Hepatocyte (in vitro differentiated cells): ENCODE measurements around the gene COPS6. TPM values are rescaled to one million over a fixed set of nuclear protein-coding genes. Genes with fewer than 3 reads are reported as not detected.

Experiments used
- DNase-seq: peaks from one replicate; pipeline ENCODE4 v3.0.0-alpha.2; 2016; ENCODE audit warnings: low spot score
- H2AFZ ChIP-seq: fragments of 200-600 bp; sonication (generic); 2 replicates; pipeline ENCODE4 v1.6.0; 2016; ENCODE audit warnings: antibody characterized with exemption, mild to moderate bottlenecking
- H3K27ac ChIP-seq: fragments of 200-600 bp; sonication (generic); 2 replicates; pipeline ENCODE4 v1.5.1; 2016; ENCODE audit warnings: mild to moderate bottlenecking
- H3K27me3 ChIP-seq: fragments of 200-600 bp; sonication (generic); 2 replicates; pipeline ENCODE4 v1.6.1; 2016
- H3K36me3 ChIP-seq: fragments of 200-600 bp; sonication (generic); replicated peaks from 2 replicates; pipeline ENCODE4 v1.5.1; 2016; ENCODE audit warnings: low read depth; ENCODE audit not compliant: insufficient read depth
- H3K4me1 ChIP-seq: fragments of 200-600 bp; sonication (generic); 2 replicates; pipeline ENCODE4 v1.5.1; 2016; ENCODE audit warnings: mild to moderate bottlenecking, moderate library complexity; ENCODE audit not compliant: insufficient read depth
- H3K4me2 ChIP-seq: fragments of 200-600 bp; sonication (generic); 2 replicates; pipeline ENCODE4 v1.6.0; 2016
- H3K4me3 ChIP-seq: fragments of 200-600 bp; sonication (generic); 2 replicates; pipeline ENCODE4 v1.5.1; 2016; ENCODE audit warnings: mild to moderate bottlenecking
- H3K79me2 ChIP-seq: fragments of 200-600 bp; sonication (generic); 2 replicates; pipeline ENCODE4 v1.6.0; 2017; ENCODE audit warnings: mild to moderate bottlenecking
- H3K9me2 ChIP-seq: fragments of 200-600 bp; sonication (generic); replicated peaks from 2 replicates; pipeline ENCODE4 v1.6.0; 2017; ENCODE audit warnings: mild to moderate bottlenecking; ENCODE audit not compliant: insufficient read depth
- H3K9me3 ChIP-seq: fragments of 200-600 bp; sonication (generic); 2 replicates; pipeline ENCODE4 v1.5.1; 2016; ENCODE audit warnings: low read depth, mild to moderate bottlenecking
- H4K20me1 ChIP-seq: fragments of 200-600 bp; sonication (generic); 2 replicates; pipeline ENCODE4 v1.6.0; 2016; ENCODE audit warnings: mild to moderate bottlenecking; ENCODE audit not compliant: insufficient read depth, poor library complexity, severe bottlenecking
- EZH2 ChIP-seq: fragments of 200-600 bp; sonication (generic); IDR thresholded peaks from 2 replicates; pipeline ENCODE4 v1.6.1; 2016; ENCODE audit warnings: antibody characterized with exemption, mild to moderate bottlenecking, borderline replicate concordance
- EZH2phosphoT487 ChIP-seq: fragments of 200-600 bp; sonication (generic); IDR thresholded peaks from one replicate; pipeline ENCODE4 v1.6.1; 2018; ENCODE audit warnings: antibody characterized with exemption, mild to moderate bottlenecking, low read depth, moderate library complexity; ENCODE audit not compliant: unreplicated experiment, severe bottlenecking
- WGBS: methylation state at CpG from one replicate; pipeline ENCODE4 v1.1.6; 2016; ENCODE audit warnings: low lambda C conversion rate; ENCODE audit errors: missing lambda C conversion rate; 5-methylcytosine and 5-hydroxymethylcytosine counted together
- polyA plus RNA-seq: library from polyadenylated mRNA; unstranded; fragments of >200 nt; fragmentation: Nextera tagmentation; extraction: Ambion mirVana; gene quantifications from 2 replicates; pipeline ENCODE4 v1.2.1, GENCODE V29; 2016
- total RNA-seq: library from RNA; depleted of rRNA; stranded (reverse); fragments of >200 nt; gene quantifications from 2 replicates; pipeline ENCODE4 v1.2.3, GENCODE V29; 2014
- TF ChIP-seq, protein P1 (sequence below): fragments of 200-600 bp; sonication (generic); IDR thresholded peaks from 2 replicates; pipeline ENCODE4 v1.5.1; 2016; ENCODE audit warnings: antibody characterized with exemption, mild to moderate bottlenecking; ENCODE audit not compliant: poor library complexity

Gene COPS6
- total and polyA plus RNA-seq, 2 experiments from 2014 or later, result 41.9 to 163 TPM

DNA sequence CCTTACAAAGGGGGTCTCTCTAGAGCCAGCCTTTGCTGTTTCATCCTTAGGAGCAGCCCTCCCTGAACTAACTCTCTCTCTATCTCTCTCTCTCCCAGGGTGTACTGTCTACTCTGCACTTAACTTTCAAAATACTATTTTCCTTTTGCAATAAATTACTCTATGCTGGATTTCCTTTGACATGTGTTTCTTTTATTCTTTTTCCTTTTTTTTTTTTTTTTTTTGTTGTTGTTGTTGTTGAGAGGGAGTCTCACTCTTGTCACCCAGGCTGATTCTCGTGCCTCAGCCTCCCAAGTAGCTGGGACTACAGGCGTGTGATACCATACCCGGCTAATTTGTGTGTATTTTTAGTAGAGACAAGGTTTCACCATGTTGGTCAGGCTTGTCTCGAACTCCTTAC is 5.8 kb upstream of the COPS6 start:
- peak overlapping the region; percentile 42 for H3K27ac ChIP-seq
- H3K4me3 ChIP-seq, result no peak overlapping the region
- peaks cover 13% of the 10 kb centered on the region for H4K20me1 ChIP-seq
- H3K27me3 ChIP-seq, result no peaks in the 10 kb centered on the region
- no peaks in the 10 kb centered on the region for H3K9me3 ChIP-seq
- H2AFZ ChIP-seq, result no peak overlapping the region
- WGBS, result 81% methylated on average over 4 of the region's 4 CpGs
- no peak for DNase-seq
- H3K4me2 ChIP-seq, result peak overlapping the region; percentile 76
- no peaks in the 10 kb centered on the region for H3K36me3 ChIP-seq
- no peak for TF ChIP-seq EZH2
- TF ChIP-seq, protein P1, sequence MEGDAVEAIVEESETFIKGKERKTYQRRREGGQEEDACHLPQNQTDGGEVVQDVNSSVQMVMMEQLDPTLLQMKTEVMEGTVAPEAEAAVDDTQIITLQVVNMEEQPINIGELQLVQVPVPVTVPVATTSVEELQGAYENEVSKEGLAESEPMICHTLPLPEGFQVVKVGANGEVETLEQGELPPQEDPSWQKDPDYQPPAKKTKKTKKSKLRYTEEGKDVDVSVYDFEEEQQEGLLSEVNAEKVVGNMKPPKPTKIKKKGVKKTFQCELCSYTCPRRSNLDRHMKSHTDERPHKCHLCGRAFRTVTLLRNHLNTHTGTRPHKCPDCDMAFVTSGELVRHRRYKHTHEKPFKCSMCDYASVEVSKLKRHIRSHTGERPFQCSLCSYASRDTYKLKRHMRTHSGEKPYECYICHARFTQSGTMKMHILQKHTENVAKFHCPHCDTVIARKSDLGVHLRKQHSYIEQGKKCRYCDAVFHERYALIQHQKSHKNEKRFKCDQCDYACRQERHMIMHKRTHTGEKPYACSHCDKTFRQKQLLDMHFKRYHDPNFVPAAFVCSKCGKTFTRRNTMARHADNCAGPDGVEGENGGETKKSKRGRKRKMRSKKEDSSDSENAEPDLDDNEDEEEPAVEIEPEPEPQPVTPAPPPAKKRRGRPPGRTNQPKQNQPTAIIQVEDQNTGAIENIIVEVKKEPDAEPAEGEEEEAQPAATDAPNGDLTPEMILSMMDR, result no peak
- TF ChIP-seq EZH2phosphoT487, result no peak
- H3K4me1 ChIP-seq, result peaks cover 32% of the 10 kb centered on the region
- H3K79me2 ChIP-seq, result peaks cover 35% of the 10 kb centered on the region
- no peaks in the 10 kb centered on the region for H3K9me2 ChIP-seq

DNA sequence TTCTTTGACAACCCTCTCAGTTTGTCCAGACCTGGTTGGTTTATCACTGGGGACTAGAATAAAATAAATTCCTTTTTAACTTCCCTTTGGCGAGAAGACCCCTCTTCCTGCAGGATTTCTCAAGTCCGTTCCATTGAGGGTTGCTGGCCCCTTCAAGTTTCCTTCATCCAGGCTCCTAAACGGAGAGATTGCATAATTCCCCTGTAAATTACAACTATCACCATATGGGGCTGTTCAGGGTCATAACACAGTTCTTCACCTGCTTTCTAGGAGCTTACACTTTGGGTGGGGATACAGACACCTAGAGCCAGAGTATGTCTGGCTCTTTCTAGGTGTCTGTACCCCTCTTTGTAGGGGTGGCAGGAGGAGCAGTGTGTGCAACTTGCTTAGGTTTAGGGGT is 3.3 kb upstream of the COPS6 start:
- peaks cover 29% of the 10 kb centered on the region for H3K4me1 ChIP-seq
- H3K4me3 ChIP-seq, result no peak overlapping the region
- WGBS, result 52% methylated on average over 3 of the region's 3 CpGs
- H3K27ac ChIP-seq, result no peak overlapping the region
- H2AFZ ChIP-seq, result no peak overlapping the region
- no peaks in the 10 kb centered on the region for H4K20me1 ChIP-seq
- TF ChIP-seq EZH2phosphoT487 (no peak), EZH2 (no peak)
- TF ChIP-seq, protein P1, result no peak
- DNase-seq, result no peak
- no peaks in the 10 kb centered on the region for H3K9me2 ChIP-seq
- no peak overlapping the region for H3K4me2 ChIP-seq
- no peaks in the 10 kb centered on the region for H3K36me3 ChIP-seq
- H3K9me3 ChIP-seq, result no peaks in the 10 kb centered on the region
- peaks cover 24% of the 10 kb centered on the region for H3K79me2 ChIP-seq
- no peaks in the 10 kb centered on the region for H3K27me3 ChIP-seq

DNA sequence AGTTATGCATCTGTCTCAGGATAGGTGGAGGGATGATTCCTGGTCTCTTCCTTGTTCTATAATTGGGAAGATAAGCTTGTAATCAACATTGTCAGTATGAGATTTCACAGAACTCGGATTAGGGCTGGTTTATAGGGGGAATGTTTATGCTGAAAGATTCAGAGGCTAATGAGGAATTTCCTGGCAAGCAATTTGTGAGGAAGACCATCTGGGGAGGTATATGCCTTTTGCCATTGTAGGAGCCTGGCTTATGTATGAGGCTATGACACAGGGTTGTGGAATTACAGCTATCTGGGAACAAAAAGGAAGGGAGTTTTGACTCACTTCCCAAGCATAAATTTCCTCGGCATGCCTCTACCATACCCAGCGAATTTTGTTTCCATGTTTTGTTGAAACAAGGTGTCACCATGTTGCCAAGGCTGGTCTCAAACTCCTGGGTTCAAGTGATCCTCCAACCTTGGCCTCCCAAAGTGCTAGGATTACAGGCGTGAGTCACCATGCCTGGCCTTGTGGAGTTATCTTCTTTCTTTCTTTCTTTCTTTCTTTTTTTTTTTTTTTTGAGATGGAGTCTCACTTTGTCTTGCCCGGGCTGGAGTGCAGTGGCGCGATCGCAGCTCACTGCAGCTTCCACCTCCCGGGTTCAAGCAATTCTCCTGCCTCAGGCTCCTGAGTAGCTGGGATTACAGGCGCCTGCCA is 1.6 kb upstream of the COPS6 start:
- H3K36me3 ChIP-seq, result no peaks in the 10 kb centered on the region
- TF ChIP-seq EZH2phosphoT487 (no peak), EZH2 (no peak)
- TF ChIP-seq, protein P1, result no peak
- no peak overlapping the region for H3K4me3 ChIP-seq
- H4K20me1 ChIP-seq, result no peaks in the 10 kb centered on the region
- peaks cover 15% of the 10 kb centered on the region for H3K79me2 ChIP-seq
- no peaks in the 10 kb centered on the region for H3K9me2 ChIP-seq
- H3K9me3 ChIP-seq, result no peaks in the 10 kb centered on the region
- 60% methylated on average over 10 of the region's 10 CpGs for WGBS
- peak overlapping the region; percentile 30 for H3K4me2 ChIP-seq
- no peaks in the 10 kb centered on the region for H3K27me3 ChIP-seq
- H2AFZ ChIP-seq, result no peak overlapping the region
- H3K4me1 ChIP-seq, result peaks cover 25% of the 10 kb centered on the region
- H3K27ac ChIP-seq, result peak overlapping the region; percentile 91
- peak; percentile 68 for DNase-seq
